Kidney epithelial cell (primary cell): ENCODE data around the gene MRPL21. TPM values are rescaled to one million over a fixed set of nuclear protein-coding genes. Genes with fewer than 3 reads are reported as not detected.

Experiments used
- DNase-seq: peaks from one replicate; pipeline ENCODE4 v3.0.0-alpha.2; 2010; ENCODE audit warnings: low read depth
- H3K27me3 ChIP-seq: 2 replicates; pipeline ENCODE4 v1.6.0; 2011; ENCODE audit warnings: low read length; ENCODE audit not compliant: control insufficient read depth, insufficient read depth
- H3K36me3 ChIP-seq: 2 replicates; pipeline ENCODE4 v1.5.1; 2011; ENCODE audit warnings: low read length; ENCODE audit not compliant: control insufficient read depth, insufficient read depth
- H3K4me3 ChIP-seq: 2 replicates; pipeline ENCODE4 v1.5.1; 2011; ENCODE audit warnings: low read depth, mild to moderate bottlenecking, control low read depth, low read length
- total RNA-seq: library from RNA; depleted of rRNA; stranded (reverse); fragments of >200 nt; gene quantifications from 2 replicates; pipeline ENCODE4 v1.2.3, GENCODE V29; 2015
- TF ChIP-seq, protein P1 (sequence below): IDR thresholded peaks from 2 replicates; pipeline ENCODE4 v1.5.1; 2011; ENCODE audit warnings: mild to moderate bottlenecking, moderate library complexity, low read length, control low read depth, inconsistent platforms; ENCODE audit not compliant: insufficient read depth, poor library complexity, severe bottlenecking

Gene MRPL21
- total RNA-seq, 1 donor from 2014 or later = 84.3 TPM

- H3K4me3 ChIP-seq = no peak overlapping the region
- DNase-seq = no peak
- H3K36me3 ChIP-seq = peaks cover 1% of the 10 kb centered on the region
- H3K27me3 ChIP-seq = no peaks in the 10 kb centered on the region
- TF ChIP-seq, protein P1, sequence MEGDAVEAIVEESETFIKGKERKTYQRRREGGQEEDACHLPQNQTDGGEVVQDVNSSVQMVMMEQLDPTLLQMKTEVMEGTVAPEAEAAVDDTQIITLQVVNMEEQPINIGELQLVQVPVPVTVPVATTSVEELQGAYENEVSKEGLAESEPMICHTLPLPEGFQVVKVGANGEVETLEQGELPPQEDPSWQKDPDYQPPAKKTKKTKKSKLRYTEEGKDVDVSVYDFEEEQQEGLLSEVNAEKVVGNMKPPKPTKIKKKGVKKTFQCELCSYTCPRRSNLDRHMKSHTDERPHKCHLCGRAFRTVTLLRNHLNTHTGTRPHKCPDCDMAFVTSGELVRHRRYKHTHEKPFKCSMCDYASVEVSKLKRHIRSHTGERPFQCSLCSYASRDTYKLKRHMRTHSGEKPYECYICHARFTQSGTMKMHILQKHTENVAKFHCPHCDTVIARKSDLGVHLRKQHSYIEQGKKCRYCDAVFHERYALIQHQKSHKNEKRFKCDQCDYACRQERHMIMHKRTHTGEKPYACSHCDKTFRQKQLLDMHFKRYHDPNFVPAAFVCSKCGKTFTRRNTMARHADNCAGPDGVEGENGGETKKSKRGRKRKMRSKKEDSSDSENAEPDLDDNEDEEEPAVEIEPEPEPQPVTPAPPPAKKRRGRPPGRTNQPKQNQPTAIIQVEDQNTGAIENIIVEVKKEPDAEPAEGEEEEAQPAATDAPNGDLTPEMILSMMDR = no peak
Observed at GRCh38 chr11:68929135-68929534, 25.5 kb upstream of the MRPL21 start.

DNA sequence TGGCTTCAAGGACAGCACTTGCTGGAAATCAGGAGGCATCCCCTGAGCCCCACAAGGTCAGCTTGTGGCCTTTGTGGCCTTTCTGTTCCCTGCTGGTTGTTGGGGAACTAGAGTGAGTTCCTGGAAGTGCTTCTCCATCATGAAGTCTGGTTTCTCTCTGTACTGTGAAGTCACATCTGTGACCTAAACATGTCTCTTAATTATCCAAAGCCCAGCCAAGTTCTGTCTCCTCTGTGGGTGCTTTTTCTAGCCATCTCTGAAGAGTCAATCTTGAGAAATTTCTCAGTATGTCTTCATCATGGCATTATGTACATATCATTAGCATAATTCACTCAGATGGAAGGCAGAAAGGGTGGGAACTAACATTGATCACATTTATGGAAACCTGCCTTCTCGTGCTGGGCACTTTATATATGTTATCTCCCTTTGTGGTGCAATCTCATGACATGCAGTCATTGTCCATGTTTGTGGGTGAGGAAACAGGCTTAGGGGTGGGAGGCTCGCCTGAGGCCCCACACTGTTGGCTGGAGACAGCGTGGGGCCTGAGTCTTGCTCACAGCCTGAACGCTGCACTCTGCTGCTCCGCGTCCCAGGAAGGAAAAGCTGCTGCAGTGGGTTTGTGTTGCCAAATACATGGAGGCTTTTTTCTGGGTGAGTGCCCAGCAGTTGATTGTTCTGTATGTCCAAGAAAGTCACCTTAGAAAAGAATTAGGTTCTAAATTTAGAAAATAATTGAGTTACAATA, 24.7 kb upstream of the MRPL21 start:
- TF ChIP-seq, protein P1 = no peak
- Histone ChIP-seq H3K27me3 (no peaks in the 10 kb centered on the region), H3K4me3 (no peak overlapping the region), H3K36me3 (peaks cover 1% of the 10 kb centered on the region)
- DNase-seq = no peak

DNA sequence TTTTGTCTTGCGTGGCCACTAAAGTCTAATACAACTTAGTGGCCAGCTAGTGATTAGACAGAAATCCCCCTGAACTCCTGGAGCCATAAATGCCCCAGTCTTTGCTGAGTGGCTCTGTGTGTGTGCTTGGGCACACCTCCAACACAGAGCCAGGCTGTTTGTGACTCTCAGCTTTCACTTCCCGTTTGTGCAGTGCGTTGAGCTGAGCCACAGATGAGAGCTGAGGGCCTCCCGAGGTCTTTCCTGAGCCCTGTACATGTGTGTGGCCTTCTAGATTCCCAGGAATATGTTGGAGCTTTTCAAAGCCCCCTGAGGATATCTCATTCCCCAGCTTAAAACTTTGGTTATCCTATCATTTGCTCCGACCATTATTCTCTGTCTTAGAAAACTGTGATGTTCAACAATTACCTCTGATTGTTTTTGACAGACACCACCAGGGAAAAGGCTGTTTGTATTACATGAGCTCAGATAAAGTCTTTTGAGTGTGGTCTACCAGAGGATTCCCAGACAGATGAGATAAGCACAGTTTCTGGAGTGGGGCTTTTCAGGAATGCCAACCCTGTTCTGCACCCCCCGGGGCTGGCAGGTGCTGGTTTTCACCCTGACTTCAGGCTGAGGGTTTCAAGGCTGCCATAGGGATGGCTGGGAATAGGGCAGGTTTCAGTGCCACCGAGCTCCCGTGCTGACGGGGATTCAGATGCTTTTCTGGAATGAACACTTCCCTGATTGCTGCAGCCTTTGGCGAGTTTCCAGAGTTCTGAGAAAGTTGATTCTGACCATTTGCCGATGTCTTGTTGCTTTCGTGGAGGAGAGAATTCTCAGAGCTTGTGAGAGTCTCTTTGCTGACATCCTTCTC, 23.9 kb upstream of the MRPL21 start:
- peaks cover 1% of the 10 kb centered on the region for H3K36me3 ChIP-seq
- TF ChIP-seq, protein P1 = no peak
- no peak overlapping the region for H3K4me3 ChIP-seq
- H3K27me3 ChIP-seq = no peaks in the 10 kb centered on the region
- DNase-seq = no peak

- H3K36me3 ChIP-seq = peaks cover 1% of the 10 kb centered on the region
- TF ChIP-seq, protein P1 = no peak
- DNase-seq = no peak
Observed at GRCh38 chr11:68925611-68926010, 22.0 kb upstream of the MRPL21 start.

DNA sequence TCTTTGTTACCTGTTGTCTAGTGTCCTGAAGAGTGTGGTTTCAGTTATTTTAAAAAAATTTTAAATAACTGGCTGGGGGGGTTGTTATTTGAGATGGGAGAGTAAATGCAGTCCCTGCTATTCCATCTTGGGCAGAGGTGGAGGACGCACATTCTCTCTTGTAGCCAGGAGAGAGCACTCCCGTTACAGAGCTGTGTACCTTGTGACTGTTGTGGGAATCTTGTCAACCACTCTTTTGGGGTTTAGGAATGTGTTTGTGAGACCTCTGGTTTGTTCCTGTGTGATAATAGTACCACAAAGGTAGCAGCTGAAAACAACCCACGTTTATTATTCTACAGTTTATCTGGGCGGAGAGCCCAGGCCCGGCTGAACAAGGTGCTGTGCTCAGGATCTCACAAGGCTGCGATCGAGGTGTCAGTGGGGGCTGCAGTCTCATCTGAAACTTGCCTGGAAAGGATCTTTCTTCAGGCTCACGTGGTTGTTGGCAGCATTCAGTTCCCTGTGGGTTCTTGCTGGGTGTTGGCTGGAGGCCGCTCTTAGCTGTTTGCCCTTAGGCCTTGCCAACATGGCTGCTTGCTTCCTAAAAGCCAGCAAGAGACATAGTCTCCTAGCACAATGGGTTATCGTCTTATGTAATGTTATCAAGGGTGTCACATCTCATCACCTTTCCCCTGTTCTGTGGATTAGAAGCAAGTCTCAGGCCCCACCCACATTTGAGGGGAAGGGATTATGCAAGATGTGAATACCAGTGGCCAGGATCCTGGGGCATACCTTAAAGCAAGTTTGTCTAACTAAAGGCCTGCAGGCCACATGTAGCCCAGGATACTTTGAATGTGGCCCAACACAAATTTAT, 20.7 kb upstream of the MRPL21 start:
- no peak for DNase-seq
- Histone ChIP-seq H3K4me3 (no peak overlapping the region), H3K36me3 (peaks cover 1% of the 10 kb centered on the region), H3K27me3 (no peaks in the 10 kb centered on the region)
- TF ChIP-seq, protein P1 = no peak

More at GRCh38 chr11:68925611-68926010, 22.0 kb upstream of the MRPL21 start:
- Histone ChIP-seq H3K4me3 (no peak overlapping the region), H3K27me3 (no peaks in the 10 kb centered on the region)
